ENCODE results near the gene GAS7. TPM values are rescaled to one million over a fixed set of nuclear protein-coding genes. Genes with fewer than 3 reads are reported as not detected.

Gene GAS7
- total and polyA plus RNA-seq, 10 of the 15 experiments (the other 5 are each of a cell fraction or from before 2014, with no cell fraction given): 2.3 to 53.4 (median 24.0) TPM

- FAIRE-seq (no peak), DNase-seq (ENCODE audit: low read depth, low spot score) (no peak), ATAC-seq (no peak)
- ChIA-PET CTCF (interaction anchor here (1.1 kb wide), 1 partner anchor 58 kb away, joined by 3 read pairs; no protein-coding TSS in a partner anchor), RAD21 (ENCODE audit: unreplicated experiment) (no interaction called here), SMC1A (ENCODE audit: uncharacterized antibody, unreplicated experiment) (interaction anchor here (1.2 kb wide), 1 partner anchor 8 kb away, joined by 4 read pairs; no protein-coding TSS in a partner anchor), POLR2A (no interaction called here)
- Histone ChIP-seq H3K4me1 (ENCODE audit: control insufficient read depth, insufficient read depth, low read length) (peaks cover 17% of the 10 kb centered on the region), H3K4me3 (no peak overlapping the region), H3K27me3 (replicated peaks in 1 of 2; ENCODE audit: control insufficient read depth in 2 of 2, insufficient read depth in 2 of 2, low read length in 1 of 2) (no peaks in the 10 kb centered on the region; a peak in 2 of 4 replicates), H3K79me2 (ENCODE audit: control insufficient read depth, insufficient read depth, low read length) (no peaks in the 10 kb centered on the region), H3K9ac (ENCODE audit: control insufficient read depth, insufficient read depth, low read length) (no peak overlapping the region), H2AFZ (ENCODE audit: control insufficient read depth, low read depth, low read length) (no peak overlapping the region), H3K36me3 (ENCODE audit: control insufficient read depth in 2 of 2, insufficient read depth in 2 of 2, low read length in 1 of 2) (no peaks in the 10 kb centered on the region), H4K20me1 (ENCODE audit: control insufficient read depth, insufficient read depth) (no peaks in the 10 kb centered on the region), H3K9me3 (replicated peaks; ENCODE audit: control insufficient read depth, insufficient read depth, low read length) (no peaks in the 10 kb centered on the region; the same call in 2 of the 3 replicates), H3K4me2 (ENCODE audit: control insufficient read depth, insufficient read depth) (no peak overlapping the region), H3K27ac (ENCODE audit: control insufficient read depth, insufficient read depth) (no peak overlapping the region)
- intact Hi-C loops (cut with micrococcal nuclease; ENCODE audit: unreplicated experiment) (no loop called here), in situ Hi-C loops (cut with MboI) (no loop called here)
- TF ChIP-seq, protein P1, sequence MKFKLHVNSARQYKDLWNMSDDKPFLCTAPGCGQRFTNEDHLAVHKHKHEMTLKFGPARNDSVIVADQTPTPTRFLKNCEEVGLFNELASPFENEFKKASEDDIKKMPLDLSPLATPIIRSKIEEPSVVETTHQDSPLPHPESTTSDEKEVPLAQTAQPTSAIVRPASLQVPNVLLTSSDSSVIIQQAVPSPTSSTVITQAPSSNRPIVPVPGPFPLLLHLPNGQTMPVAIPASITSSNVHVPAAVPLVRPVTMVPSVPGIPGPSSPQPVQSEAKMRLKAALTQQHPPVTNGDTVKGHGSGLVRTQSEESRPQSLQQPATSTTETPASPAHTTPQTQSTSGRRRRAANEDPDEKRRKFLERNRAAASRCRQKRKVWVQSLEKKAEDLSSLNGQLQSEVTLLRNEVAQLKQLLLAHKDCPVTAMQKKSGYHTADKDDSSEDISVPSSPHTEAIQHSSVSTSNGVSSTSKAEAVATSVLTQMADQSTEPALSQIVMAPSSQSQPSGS (IDR thresholded peaks at IDR 0.05; ENCODE audit: low read length): no peak
- TF ChIP-seq IRF4 (IDR thresholded peaks at IDR 0.05; ENCODE audit: low read depth, low read length): no peak
- no peak for TF ChIP-seq ZNF217 (IDR thresholded peaks at IDR 0.05)
- TF ChIP-seq CUX1 (IDR thresholded peaks at IDR 0.05; ENCODE audit: insufficient replicate concordance, low read depth, low read length): no peak
- TF ChIP-seq NFYB (IDR thresholded peaks at IDR 0.05; ENCODE audit: insufficient read depth, low read depth, low read length): no peak
- BruUV-seq (replicated peaks): no TSS peak
- WGBS (ENCODE audit: insufficient coverage, insufficient replicate concordance, low lambda C conversion rate, missing lambda C conversion rate): 86% methylated on average over 4 of the region's 4 CpGs
These were observed 29.1 kb downstream of the GAS7 start for GRCh38 chr17:10169290-10169689.
